Effector memory CD4-positive, alpha-beta T cell (primary cell): ENCODE data around the gene BCL11B.

Experiments used
- DNase-seq, 3 donors: peaks; one replicate each; pipeline ENCODE4 v3.0.0-alpha.2; 2020
- H3K27ac ChIP-seq: 2 replicates; pipeline ENCODE4 v1.7.0; 2013; ENCODE audit warnings: mild to moderate bottlenecking, low read length, moderate library complexity; ENCODE audit not compliant: insufficient read depth, poor library complexity, severe bottlenecking
- H3K27me3 ChIP-seq: replicated peaks from 2 replicates; pipeline ENCODE4 v1.7.0; 2013; ENCODE audit warnings: mild to moderate bottlenecking, low read length; ENCODE audit not compliant: insufficient read depth, control insufficient read depth, poor library complexity, severe bottlenecking
- H3K36me3 ChIP-seq: 2 replicates; pipeline ENCODE4 v1.7.0; 2013; ENCODE audit warnings: mild to moderate bottlenecking, low read length, moderate library complexity; ENCODE audit not compliant: control insufficient read depth, insufficient read depth
- H3K4me1 ChIP-seq: 2 replicates; pipeline ENCODE4 v1.7.0; 2013; ENCODE audit warnings: low read length, mild to moderate bottlenecking; ENCODE audit not compliant: control insufficient read depth, insufficient read depth, poor library complexity, severe bottlenecking
- H3K4me3 ChIP-seq: 2 replicates; pipeline ENCODE4 v1.7.0; 2013; ENCODE audit warnings: low read length, low read depth, mild to moderate bottlenecking; ENCODE audit not compliant: insufficient read depth, poor library complexity, severe bottlenecking
- H3K9me3 ChIP-seq: 2 replicates; pipeline ENCODE4 v1.7.0; 2013; ENCODE audit warnings: mild to moderate bottlenecking, low read length, moderate library complexity; ENCODE audit not compliant: control insufficient read depth

BCL11B gene

GRCh38 chr14:99225436-99226203 is 46.4 kb downstream of the BCL11B start:
- Histone ChIP-seq H3K36me3 (peaks cover 58% of the 10 kb centered on the region), H3K4me1 (peaks cover 91% of the 10 kb centered on the region), H3K27ac (peak overlapping the region; percentile 97), H3K9me3 (no peaks in the 10 kb centered on the region), H3K27me3 (no peaks in the 10 kb centered on the region), H3K4me3 (no peak overlapping the region)
- no peak for DNase-seq

- Histone ChIP-seq H3K9me3 (no peaks in the 10 kb centered on the region), H3K27me3 (no peaks in the 10 kb centered on the region), H3K36me3 (peaks cover 58% of the 10 kb centered on the region), H3K27ac (peak overlapping the region; percentile 97), H3K4me1 (peaks cover 91% of the 10 kb centered on the region), H3K4me3 (no peak overlapping the region)
- no peak for DNase-seq
These were observed 47.0 kb downstream of the BCL11B start for GRCh38 chr14:99224948-99225347.

GRCh38 chr14:99224116-99224910 is 47.7 kb downstream of the BCL11B start:
- H3K4me1 ChIP-seq: peaks cover 91% of the 10 kb centered on the region
- no peaks in the 10 kb centered on the region for H3K27me3 ChIP-seq
- DNase-seq: no peak
- H3K27ac ChIP-seq: peak overlapping the region; percentile 97
- peaks cover 58% of the 10 kb centered on the region for H3K36me3 ChIP-seq
- H3K9me3 ChIP-seq: no peaks in the 10 kb centered on the region
- H3K4me3 ChIP-seq: no peak overlapping the region

GRCh38 chr14:99221445-99221844 is 50.6 kb downstream of the BCL11B start:
- peak overlapping the region; percentile 97 for H3K27ac ChIP-seq
- no peak overlapping the region for H3K4me3 ChIP-seq
- H3K27me3 ChIP-seq: no peaks in the 10 kb centered on the region
- DNase-seq: no peak
- peaks cover 37% of the 10 kb centered on the region for H3K36me3 ChIP-seq
- H3K9me3 ChIP-seq: no peaks in the 10 kb centered on the region
- peaks cover 90% of the 10 kb centered on the region for H3K4me1 ChIP-seq

- Histone ChIP-seq H3K27me3 (no peaks in the 10 kb centered on the region), H3K4me3 (peak overlapping the region; percentile 44), H3K9me3 (no peaks in the 10 kb centered on the region), H3K36me3 (peaks cover 12% of the 10 kb centered on the region), H3K4me1 (peaks cover 89% of the 10 kb centered on the region), H3K27ac (peak overlapping the region; percentile 54)
- DNase-seq: no peak
These were observed 54.7 kb downstream of the BCL11B start for GRCh38 chr14:99217066-99217955.

GRCh38 chr14:99216191-99216590 is 55.8 kb downstream of the BCL11B start:
- Histone ChIP-seq H3K36me3 (peaks cover 4% of the 10 kb centered on the region), H3K27ac (peak overlapping the region; percentile 61), H3K27me3 (no peaks in the 10 kb centered on the region), H3K9me3 (no peaks in the 10 kb centered on the region), H3K4me3 (peak overlapping the region; percentile 44), H3K4me1 (peaks cover 89% of the 10 kb centered on the region)
- no peak for DNase-seq

GRCh38 chr14:99215277-99215676 is 56.7 kb downstream of the BCL11B start:
- H3K27me3 ChIP-seq: no peaks in the 10 kb centered on the region
- H3K36me3 ChIP-seq: peaks cover 3% of the 10 kb centered on the region
- H3K9me3 ChIP-seq: no peaks in the 10 kb centered on the region
- peaks cover 95% of the 10 kb centered on the region for H3K4me1 ChIP-seq
- peak overlapping the region; percentile 44 for H3K4me3 ChIP-seq
- peak overlapping the region; percentile 61 for H3K27ac ChIP-seq
- DNase-seq: no peak

- H3K4me3 ChIP-seq: peak overlapping the region; percentile 44
- DNase-seq: no peak
- no peaks in the 10 kb centered on the region for H3K27me3 ChIP-seq
- H3K27ac ChIP-seq: peak overlapping the region; percentile 61
- H3K9me3 ChIP-seq: no peaks in the 10 kb centered on the region
- peaks cover 3% of the 10 kb centered on the region for H3K36me3 ChIP-seq
- H3K4me1 ChIP-seq: peaks cover 95% of the 10 kb centered on the region
These were observed 57.3 kb downstream of the BCL11B start for GRCh38 chr14:99214701-99215100.

GRCh38 chr14:99213527-99213971 is 58.4 kb downstream of the BCL11B start:
- Histone ChIP-seq H3K36me3 (no peaks in the 10 kb centered on the region), H3K4me3 (peak overlapping the region; percentile 20), H3K4me1 (peaks cover 96% of the 10 kb centered on the region), H3K27ac (peak overlapping the region; percentile 67), H3K27me3 (no peaks in the 10 kb centered on the region), H3K9me3 (no peaks in the 10 kb centered on the region)
- DNase-seq: no peak
